Daoy (cell line): ENCODE results near the gene LST1. TPM values are rescaled to one million over a fixed set of nuclear protein-coding genes. Genes with fewer than 3 reads are reported as not detected.

ENCODE experiments used
- total RNA-seq: library from RNA; depleted of rRNA; stranded (reverse); fragments of >200 nt; shearing (Covaris generic); gene quantifications from 2 replicates; pipeline ENCODE4 v1.2.3, GENCODE V29; 2014; rRNA removed

The LST1 gene
- total RNA-seq, 1 experiment from 2014 or later: 3.5 TPM

Other genes starting within 250 kb of the LST1 start
- gene HLA-B, start 229.1 kb upstream of the LST1 start, total RNA-seq: 415 and 797 TPM in 2 replicates
- gene MICA, start 182.7 kb upstream of the LST1 start, total RNA-seq: 34.9 and 44.1 TPM in 2 replicates
- 24.9 and 27.3 TPM in 2 replicates for gene MICB, start 88.1 kb upstream of the LST1 start, total RNA-seq
- not detected in 2 replicates for gene MCCD1, start 57.3 kb upstream of the LST1 start, total RNA-seq
- gene DDX39B, start 44.3 kb upstream of the LST1 start, total RNA-seq: 678 and 762 TPM in 2 replicates
- gene ATP6V1G2, start 39.7 kb upstream of the LST1 start, total RNA-seq: 1.5 TPM in 1 of 2 replicates, not detected in the other
- 16.2 and 21.5 TPM in 2 replicates for gene NFKBIL1, start 38.7 kb upstream of the LST1 start, total RNA-seq
- gene LTA, start 14.0 kb upstream of the LST1 start, total RNA-seq: 0.11 TPM in 1 of 2 replicates, not detected in the other
- gene TNF, start 10.7 kb upstream of the LST1 start, total RNA-seq: 1.4 and 4.0 TPM in 2 replicates
- 2.1 TPM in 1 of 2 replicates, not detected in the other for gene LTB, start 3.9 kb upstream of the LST1 start, total RNA-seq
- not detected in 2 replicates for gene NCR3, start 6.7 kb downstream of the LST1 start, total RNA-seq
- gene AIF1, start 29.0 kb downstream of the LST1 start, total RNA-seq: not detected in 2 replicates
- 50.1 and 51.9 TPM in 2 replicates for gene PRRC2A, start 34.4 kb downstream of the LST1 start, total RNA-seq
- 256 and 287 TPM in 2 replicates for gene BAG6, start 66.4 kb downstream of the LST1 start, total RNA-seq
- 0.18 and 1.4 TPM in 2 replicates for gene APOM, start 69.6 kb downstream of the LST1 start, total RNA-seq
- 15.9 and 18.0 TPM in 2 replicates for gene C6orf47, start 74.5 kb downstream of the LST1 start, total RNA-seq
- 32.9 and 40.2 TPM in 2 replicates for gene GPANK1, start 78.7 kb downstream of the LST1 start, total RNA-seq
- 328 and 376 TPM in 2 replicates for gene CSNK2B, start 79.8 kb downstream of the LST1 start, total RNA-seq
- 0.91 and 6.3 TPM in 2 replicates for gene LY6G5B, start 83.7 kb downstream of the LST1 start, total RNA-seq
- 1.8 TPM in 1 of 2 replicates, not detected in the other for gene LY6G5C, start 94.8 kb downstream of the LST1 start, total RNA-seq
- 55.2 and 64.4 TPM in 2 replicates for gene ABHD16A, start 117.0 kb downstream of the LST1 start, total RNA-seq
- gene LY6G6F, start 120.6 kb downstream of the LST1 start, total RNA-seq: not detected in 2 replicates
- not detected in 2 replicates for gene LY6G6D, start 129.1 kb downstream of the LST1 start, total RNA-seq
- gene LY6G6C, start 135.5 kb downstream of the LST1 start, total RNA-seq: not detected in 2 replicates
- not detected in 2 replicates for gene MPIG6B, start 137.1 kb downstream of the LST1 start, total RNA-seq
- gene DDAH2, start 143.0 kb downstream of the LST1 start, total RNA-seq: 46.1 and 55.6 TPM in 2 replicates
- 1,198 and 1,241 TPM in 2 replicates for gene CLIC1, start 150.3 kb downstream of the LST1 start, total RNA-seq
- 19.9 and 20.9 TPM in 2 replicates for gene MSH5, start 153.7 kb downstream of the LST1 start, total RNA-seq
- gene SAPCD1, start 176.4 kb downstream of the LST1 start, total RNA-seq: 0.27 and 1.6 TPM in 2 replicates
- 0.34 TPM in 1 of 2 replicates, not detected in the other for gene VWA7, start 191.1 kb downstream of the LST1 start, total RNA-seq
- 77.3 and 80.3 TPM in 2 replicates for gene VARS1, start 209.5 kb downstream of the LST1 start, total RNA-seq
- 91.8 and 146 TPM in 2 replicates for gene LSM2, start 220.7 kb downstream of the LST1 start, total RNA-seq
- gene HSPA1L, start 229.0 kb downstream of the LST1 start, total RNA-seq: 0.12 and 0.80 TPM in 2 replicates
- 148 and 171 TPM in 2 replicates for gene HSPA1A, start 229.3 kb downstream of the LST1 start, total RNA-seq
- 194 and 206 TPM in 2 replicates for gene HSPA1B, start 241.5 kb downstream of the LST1 start, total RNA-seq